ENCODE data around the gene SLC9C2. TPM values are rescaled to one million over a fixed set of nuclear protein-coding genes. Genes with fewer than 3 reads are reported as not detected.

Gene SLC9C2
- total RNA-seq, 1 experiment from 2014 or later, result not detected

DNA sequence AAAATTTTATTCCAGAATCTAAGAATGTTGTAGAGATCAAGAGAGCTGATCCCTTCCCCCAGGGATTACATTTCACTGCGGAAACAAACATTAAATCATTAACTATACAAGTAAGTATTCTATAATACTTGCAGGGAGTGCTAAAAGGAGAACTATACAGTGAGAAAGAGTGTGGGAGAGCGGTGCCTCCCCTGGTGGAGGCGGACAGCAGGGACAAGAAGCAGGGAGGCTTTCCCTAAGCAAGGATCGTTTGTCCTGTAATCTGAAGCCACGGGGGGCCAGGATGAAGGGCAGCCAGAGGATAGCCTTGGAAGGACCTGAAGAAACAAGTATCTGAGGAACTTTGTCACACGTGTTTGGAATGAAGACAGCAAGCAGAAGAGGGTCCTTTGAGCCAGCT, 40.1 kb downstream of the SLC9C2 start:
- Mint-ChIP-seq H3K4me3 (no peak overlapping the region), H3K27ac (no peak overlapping the region), H3K27me3 (ENCODE audit: low read depth) (no peaks in the 10 kb centered on the region), H3K9me3 (peaks cover 3% of the 10 kb centered on the region in 2 experiments; a peak in 2 of 5 replicates), H3K4me1 (no peaks in the 10 kb centered on the region; a peak in 1 of 4 replicates), H3K36me3 (ENCODE audit: insufficient read depth in 1 of 3, low read depth in 3 of 3) (no peaks in the 10 kb centered on the region; a peak in 1 of 7 replicates)
- Histone ChIP-seq H2BK15ac (ENCODE audit: low read depth, low read length) (no peak overlapping the region), H3K9ac (ENCODE audit: extremely low read depth, insufficient read length, low read length) (no peak overlapping the region), H2BK20ac (ENCODE audit: low read depth, low read length, poor library complexity, severe bottlenecking) (no peak overlapping the region), H2BK12ac (ENCODE audit: insufficient read length, low read depth, low read length) (no peak overlapping the region), H3K79me2 (ENCODE audit: insufficient read depth, low read length) (no peaks in the 10 kb centered on the region), H2AFZ (ENCODE audit: low read length) (no peak overlapping the region), H2BK5ac (ENCODE audit: insufficient read length, low read length) (no peak overlapping the region), H4K5ac (ENCODE audit: insufficient read length, low read depth, low read length) (no peak overlapping the region), H3K56ac (ENCODE audit: insufficient read length, low read depth, low read length) (no peak overlapping the region), H3K4ac (ENCODE audit: low read depth, low read length) (no peak overlapping the region), H3K14ac (ENCODE audit: insufficient read depth, low read length) (no peak overlapping the region), H3K27ac (ENCODE audit: insufficient read length, low read depth, low read length) (no peak overlapping the region), H3K4me1 (ENCODE audit: insufficient read depth, low read length) (no peaks in the 10 kb centered on the region), H2AK5ac (ENCODE audit: insufficient read length, low read length) (no peak overlapping the region), H2BK120ac (ENCODE audit: low read depth, low read length, poor library complexity, severe bottlenecking) (no peak overlapping the region), H3K79me1 (ENCODE audit: insufficient read depth, low read depth, low read length, poor library complexity, severe bottlenecking) (no peaks in the 10 kb centered on the region), H4K20me1 (ENCODE audit: control insufficient read depth, insufficient read depth, insufficient read length) (no peaks in the 10 kb centered on the region), H4K8ac (replicated peaks; ENCODE audit: insufficient read length, low read depth, low read length) (no peak overlapping the region), H3K4me2 (ENCODE audit: insufficient read depth, insufficient read length, low read length) (no peak overlapping the region), H3K23ac (ENCODE audit: insufficient read length, low read depth, low read length) (no peak overlapping the region), H3T11ph (ENCODE audit: low read length) (no peak overlapping the region), H3K9me3 (ENCODE audit: control insufficient read depth, low read depth, low read length) (no peaks in the 10 kb centered on the region), H3K23me2 (ENCODE audit: insufficient read length, low read depth, low read length, poor library complexity, severe bottlenecking) (peaks cover 3% of the 10 kb centered on the region), H3K27me3 (ENCODE audit: insufficient read depth, low read length) (no peaks in the 10 kb centered on the region), H3K18ac (ENCODE audit: insufficient read length, low read depth, low read length) (no peak overlapping the region), H4K91ac (ENCODE audit: insufficient read length, low read depth, low read length) (no peak overlapping the region)
- WGBS (ENCODE audit: extremely low coverage, insufficient read length, low lambda C conversion rate), result no CpG with 5 or more reads among the region's 6 CpGs
- peak; percentile 47 for DNase-seq
- peak; percentile 46; the same call in 2 of the 3 replicates for TF ChIP-seq CTCF (conservative IDR thresholded peaks at IDR 0.05)
